H1 (cell line): ENCODE data around the gene SLC35G6. TPM values are rescaled to one million over a fixed set of nuclear protein-coding genes. Genes with fewer than 3 reads are reported as not detected.

Experiments used
- BRCA1 ChIP-seq: IDR thresholded peaks from 2 replicates; pipeline ENCODE4 v1.6.1; 2012; ENCODE audit warnings: low read depth, low read length, improper control_type of control experiment
- CTBP2 ChIP-seq: IDR thresholded peaks from 2 replicates; pipeline ENCODE4 v1.7.0; 2011; ENCODE audit warnings: borderline replicate concordance, mild to moderate bottlenecking, moderate library complexity, mixed read lengths, low read length; ENCODE audit not compliant: insufficient read depth, insufficient read length
- FOSL1 ChIP-seq: IDR thresholded peaks from 2 replicates; pipeline ENCODE4 v1.6.1; 2011; ENCODE audit warnings: mild to moderate bottlenecking, low read depth, low read length, moderate library complexity; ENCODE audit not compliant: insufficient read depth
- HDAC2 ChIP-seq, 2 experiments: fragments of 300-600 bp in 1 of 2; sonication (generic) in 1 of 2; IDR thresholded peaks; 2 replicates each; pipeline ENCODE4 v1.6.1; 2011 to 2012; ENCODE audit warnings: low read depth in 2 of 2, low read length in 2 of 2, mild to moderate bottlenecking in 2 of 2, moderate library complexity in 2 of 2, borderline replicate concordance in 1 of 2, inconsistent platforms in 1 of 2
- KDM4A ChIP-seq: IDR thresholded peaks from one replicate; pipeline ENCODE4 v1.7.1; 2012; ENCODE audit warnings: low read depth, mild to moderate bottlenecking, moderate library complexity, low read length, inconsistent platforms; ENCODE audit not compliant: severe bottlenecking
- MAFK ChIP-seq: IDR thresholded peaks from 2 replicates; pipeline ENCODE4 v1.6.1; 2012; ENCODE audit warnings: low read depth, mild to moderate bottlenecking, improper control_type of control experiment, low read length
- RAD21 ChIP-seq, 2 experiments: IDR thresholded peaks in 1 of 2; conservative IDR thresholded peaks in 1 of 2; 2 replicates each; pipeline ENCODE4 v1.6.1; 2011; ENCODE audit warnings: low read depth in 2 of 2, low read length in 2 of 2, improper control_type of control experiment in 1 of 2, inconsistent platforms in 1 of 2, mild to moderate bottlenecking in 1 of 2, moderate library complexity in 1 of 2
- SIN3A ChIP-seq, 2 experiments: IDR thresholded peaks in 1 of 2; conservative IDR thresholded peaks in 1 of 2; 2 replicates each; pipeline ENCODE4 v1.6.1; 2011 to 2012; ENCODE audit warnings: low read length in 2 of 2, improper control_type of control experiment in 1 of 2, low read depth in 1 of 2, mild to moderate bottlenecking in 1 of 2
- SP1 ChIP-seq: IDR thresholded peaks from 2 replicates; pipeline ENCODE4 v1.6.1; 2011; ENCODE audit warnings: low read depth, low read length
- SP4 ChIP-seq: IDR thresholded peaks from 2 replicates; pipeline ENCODE4 v1.6.1; 2012; ENCODE audit warnings: low read length, inconsistent platforms
- polyA plus RNA-seq, 7 experiments: library from polyadenylated mRNA; depleted of rRNA in 3 of 7; stranded (reverse) in 5 of 7; unstranded in 2 of 7; fragments of >200 nt in 5 of 7; fragments of 200-250 nt in 2 of 7; gene quantifications; 1 replicate in 5 of 7; 2 replicates in 1 of 7; 4 replicates in 1 of 7; pipeline versions ENCODE4 v1.2.1 to v1.2.3, GENCODE V29; 2011 to 2013; ENCODE audit warnings: missing spikeins in 2 of 7, mixed read lengths in 2 of 7
- total RNA-seq: library from RNA; stranded (reverse); fragmentation: NEBNext Ultra II Directional; extraction: Animal tissue kit (Norgen Biotek cat#: 25700); gene quantifications from 2 replicates; pipeline ENCODE4 v1.2.1, GENCODE V29; 2021

The SLC35G6 gene
- total and polyA plus RNA-seq, 2 of the 8 experiments (the other 6 are each of a cell fraction or from before 2014, with no cell fraction given) = 0.05 TPM; not detected in 1

DNA sequence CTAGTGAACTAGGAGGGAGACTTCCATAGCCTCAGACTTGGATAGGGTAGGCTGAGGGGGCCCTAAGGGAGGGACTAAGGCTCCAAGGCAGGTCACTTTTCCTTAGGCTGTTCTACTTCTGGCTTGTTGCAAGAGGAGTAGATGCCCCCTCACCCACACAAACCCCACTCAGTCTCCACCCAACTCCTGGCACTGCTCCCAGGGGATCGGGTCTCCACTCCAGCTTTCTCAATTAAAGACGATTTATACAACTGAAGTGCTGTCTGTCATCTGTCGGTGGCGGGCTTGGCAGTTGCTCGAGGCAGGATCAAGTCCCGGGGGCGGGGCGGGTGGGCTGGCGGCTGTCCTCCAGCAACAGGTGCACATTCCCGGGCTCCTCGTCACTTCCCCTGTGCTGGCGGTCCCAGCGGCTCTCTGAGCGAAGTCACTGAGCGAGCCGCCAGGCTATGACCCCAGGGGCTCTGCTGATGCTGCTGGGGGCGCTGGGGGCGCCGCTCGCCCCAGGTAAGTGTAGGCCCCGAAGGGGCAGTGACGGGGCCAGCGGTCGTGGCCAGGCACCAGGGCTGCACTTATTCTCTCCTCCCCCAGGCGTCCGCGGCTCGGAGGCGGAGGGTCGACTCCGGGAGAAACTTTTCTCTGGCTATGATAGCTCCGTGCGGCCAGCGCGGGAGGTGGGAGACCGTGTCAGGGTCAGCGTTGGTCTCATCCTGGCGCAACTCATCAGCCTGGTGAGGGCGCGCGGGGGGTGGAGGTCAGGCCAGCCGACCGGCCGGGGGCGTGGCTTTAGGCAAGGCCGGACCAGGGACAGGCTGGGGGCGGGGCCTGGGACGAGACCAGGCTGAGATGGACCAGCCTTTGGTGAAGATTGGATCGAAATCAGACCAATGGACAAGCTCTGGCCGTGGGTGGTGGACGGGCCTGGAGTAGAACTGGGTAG is 36.3 kb upstream of the SLC35G6 start, which contains the start of gene CHRNB1 (continued):
- 0 out of 4 replicates have a peak, but pooled peaks of 1 of the 2 experiments have one; percentile 30 for TF ChIP-seq HDAC2 (IDR thresholded peaks at IDR 0.05; ENCODE audit: borderline replicate concordance in 1 of 2, low read depth in 2 of 2, low read length in 2 of 2)
- no peak for TF ChIP-seq SP1
- TF ChIP-seq KDM4A = peak; percentile 84
- TF ChIP-seq CTBP2 = peak; percentile 25
- peak in 1 of 2 experiments; percentile 45; a peak in 1 of 4 replicates for TF ChIP-seq SIN3A (conservative IDR thresholded peaks at IDR 0.05 in 1 of 2, IDR thresholded peaks at IDR 0.05 in 1 of 2; ENCODE audit: low read depth in 1 of 2, low read length in 2 of 2)
- no peak for TF ChIP-seq RAD21 (IDR thresholded peaks at IDR 0.05 in 1 of 2, conservative IDR thresholded peaks at IDR 0.05 in 1 of 2; ENCODE audit: low read depth in 2 of 2, low read length in 2 of 2)
- TF ChIP-seq FOSL1 = no peak
- TF ChIP-seq SP4 = no peak
- TF ChIP-seq MAFK = no peak
- TF ChIP-seq BRCA1 = no peak
